ENCODE data around the gene DBN1.

The DBN1 gene

GRCh38 chr5:177443144-177443983 is 30.1 kb downstream of the DBN1 start:
- no peak for DNase-seq (ENCODE audit: low read depth)

- DNase-seq (ENCODE audit: low read depth): no peak
Observed at GRCh38 chr5:177442066-177442826, 31.2 kb downstream of the DBN1 start.

GRCh38 chr5:177440990-177441780 is 32.2 kb downstream of the DBN1 start:
- DNase-seq (ENCODE audit: low read depth): no peak

GRCh38 chr5:177440211-177440989 is 33.0 kb downstream of the DBN1 start:
- peak; percentile 42 for DNase-seq (ENCODE audit: low read depth)

GRCh38 chr5:177439518-177440053 is 33.8 kb downstream of the DBN1 start:
- no peak for DNase-seq (ENCODE audit: low read depth)

GRCh38 chr5:177438468-177438867 is 35.0 kb downstream of the DBN1 start:
- no peak for DNase-seq (ENCODE audit: low read depth)

GRCh38 chr5:177437623-177438022 is 35.8 kb downstream of the DBN1 start:
- no peak for DNase-seq (ENCODE audit: low read depth)

GRCh38 chr5:177435847-177436536 is 37.4 kb downstream of the DBN1 start:
- no peak for DNase-seq (ENCODE audit: low read depth)

- DNase-seq (ENCODE audit: low read depth): no peak
Observed at GRCh38 chr5:177434942-177435738, 38.3 kb downstream of the DBN1 start.

- DNase-seq (ENCODE audit: low read depth): no peak
Observed at GRCh38 chr5:177434437-177434836, 39.0 kb downstream of the DBN1 start.

- DNase-seq (ENCODE audit: low read depth): no peak
Observed at GRCh38 chr5:177433658-177434217, 39.7 kb downstream of the DBN1 start.

GRCh38 chr5:177432839-177433657 is 40.4 kb downstream of the DBN1 start:
- no peak for DNase-seq (ENCODE audit: low read depth)

GRCh38 chr5:177432143-177432838 is 41.1 kb downstream of the DBN1 start:
- DNase-seq (ENCODE audit: low read depth): no peak

- peak; percentile 48 for DNase-seq (ENCODE audit: low read depth)
Observed at GRCh38 chr5:177431317-177432142, 41.9 kb downstream of the DBN1 start.

GRCh38 chr5:177430972-177431316 is 42.5 kb downstream of the DBN1 start:
- no peak for DNase-seq (ENCODE audit: low read depth)

- no peak for DNase-seq (ENCODE audit: low read depth)
Observed at GRCh38 chr5:177430140-177430951, 43.1 kb downstream of the DBN1 start.
